CD4-positive, alpha-beta T cell (primary cell): ENCODE measurements around the gene TLK2. TPM values are rescaled to one million over a fixed set of nuclear protein-coding genes. Genes with fewer than 3 reads are reported as not detected.

Experiments
- ATAC-seq: fragments of 200-7000 bp; cut with Tn5 transposase; one replicate; pipeline ENCODE4 v1.10.0; 2022; ENCODE audit warnings: mild to moderate bottlenecking; ENCODE audit not compliant: poor library complexity
- CTCF ChIA-PET: fragments of 350-600 bp; sonication (Branson Sonifier 250); formaldehyde crosslinking; loops from one replicate; lab custom pipeline; 2021; ENCODE audit warnings: antibody characterized with exemption, inconsistent platforms; lab: Charles Lee
- POLR2A ChIA-PET: fragments of 350-600 bp; sonication (Branson Sonifier 250); formaldehyde crosslinking; loops from one replicate; lab custom pipeline; 2021; ENCODE audit warnings: antibody characterized with exemption, inconsistent platforms; lab: Charles Lee
- DNase-seq, 14 experiments: peaks; one replicate each; pipeline ENCODE4 v3.0.0-alpha.2; 2013 to 2020; ENCODE audit warnings: mixed read lengths in 2 of 14
- H3K27ac ChIP-seq, 2 donors: one replicate each; pipeline versions ENCODE4 v1.5.1 to v1.7.0; 2013; ENCODE audit warnings: low read length in 2 of 2, low read depth in 1 of 2, mild to moderate bottlenecking in 1 of 2
- H3K27me3 ChIP-seq, 2 experiments: 1 replicate in 1 of 2; 2 replicates in 1 of 2; pipeline versions ENCODE4 v1.6.1 to v1.7.0; 2013; ENCODE audit warnings: low read length in 2 of 2, control low read depth in 1 of 2, mild to moderate bottlenecking in 1 of 2, moderate library complexity in 1 of 2; ENCODE audit not compliant: insufficient read depth in 2 of 2, control insufficient read depth in 1 of 2
- H3K36me3 ChIP-seq: one replicate; pipeline ENCODE4 v1.6.1; 2013; ENCODE audit warnings: low read length, control low read depth; ENCODE audit not compliant: insufficient read depth
- H3K4me1 ChIP-seq: one replicate; pipeline ENCODE4 v1.6.1; 2013; ENCODE audit warnings: low read length, control low read depth; ENCODE audit not compliant: insufficient read depth
- H3K4me3 ChIP-seq: one replicate; pipeline ENCODE4 v1.5.1; 2013; ENCODE audit warnings: mild to moderate bottlenecking, low read length, moderate library complexity
- H3K9me3 ChIP-seq, 2 experiments: 1 replicate in 1 of 2; 2 replicates in 1 of 2; pipeline versions ENCODE4 v1.6.1 to v1.7.0; 2013; ENCODE audit warnings: low read length in 2 of 2, mild to moderate bottlenecking in 2 of 2, control low read depth in 1 of 2, moderate library complexity in 1 of 2; ENCODE audit not compliant: control insufficient read depth in 1 of 2, insufficient read depth in 1 of 2
- H3K27ac Mint-ChIP-seq: one replicate; pipeline ENCODE4 v1.8.0; 2020; ENCODE audit warnings: mixed read lengths
- H3K27me3 Mint-ChIP-seq: one replicate; pipeline ENCODE4 v1.8.0; 2021; ENCODE audit warnings: mixed read lengths
- H3K36me3 Mint-ChIP-seq: one replicate; pipeline ENCODE4 v1.8.0; 2021; ENCODE audit warnings: low read depth, mixed read lengths
- H3K4me1 Mint-ChIP-seq: one replicate; pipeline ENCODE4 v1.8.0; 2021; ENCODE audit warnings: low read depth, mixed read lengths
- H3K4me3 Mint-ChIP-seq: one replicate; pipeline ENCODE4 v1.8.0; 2020; ENCODE audit warnings: mild to moderate bottlenecking, mixed read lengths
- H3K9me3 Mint-ChIP-seq: one replicate; pipeline ENCODE4 v1.8.0; 2020; ENCODE audit warnings: mixed read lengths
- intact Hi-C, 2 experiments: fragments of 100-400 bp; cut with DNase I in 1 of 2; cut with micrococcal nuclease in 1 of 2; formaldehyde crosslinking; loops; one replicate each; pipeline versions ENCODE4 v1.15.1 to v1.9.0; 2023 to 2025; cut with DNase I, micrococcal nuclease
- total RNA-seq, 174 experiments: library from RNA in 2 of 174; stranded (reverse) in 2 of 174; gene quantifications; one replicate each; pipeline ENCODE4 v1.2.3 and lab custom pipeline; 2021 to 2026
- TF ChIP-seq, protein P1 (sequence below): fragments of 200-600 bp; IDR thresholded peaks from one replicate; pipeline ENCODE4 v1.8.0; 2022; ENCODE audit warnings: antibody characterized with exemption, mild to moderate bottlenecking

The TLK2 gene
- total RNA-seq, 2 experiments from 2014 or later, result 85.3 to 86.5 TPM

DNA sequence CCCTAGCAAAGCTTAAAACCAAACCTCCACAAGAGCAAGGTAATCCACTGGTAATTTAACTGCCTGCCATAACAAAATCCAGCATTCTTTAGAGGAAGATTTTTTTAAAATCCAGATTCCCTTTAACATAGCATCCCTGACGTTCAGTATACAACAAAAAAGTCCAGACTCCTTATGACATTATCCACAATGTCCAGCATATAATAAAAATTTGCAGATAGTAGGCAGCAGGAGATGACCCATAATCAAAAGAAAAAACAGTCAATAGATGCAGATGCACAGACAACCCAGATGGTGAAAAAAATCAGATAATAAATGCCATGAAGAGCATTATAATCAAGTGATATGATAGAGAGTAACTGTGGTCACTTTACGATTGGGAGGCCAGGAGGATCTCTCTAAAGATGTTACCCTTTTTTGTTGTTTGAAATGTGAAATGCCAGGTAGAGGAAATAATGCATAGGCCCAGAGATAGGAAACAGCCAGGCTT lies 182.0 kb downstream of the TLK2 start:
- ATAC-seq, result no peak
- Histone ChIP-seq H3K27ac (no peak overlapping the region), H3K27me3 (no peaks in the 10 kb centered on the region), H3K4me1 (no peaks in the 10 kb centered on the region), H3K4me3 (no peak overlapping the region), H3K36me3 (no peaks in the 10 kb centered on the region), H3K9me3 (peaks cover 3 to 10% of the 10 kb centered on the region in 2 experiments)
- CTCF ChIA-PET, result no interaction called here
- intact Hi-C loops, result no loop called here
- Mint-ChIP-seq H3K4me3 (no peak overlapping the region), H3K36me3 (no peaks in the 10 kb centered on the region), H3K27me3 (no peaks in the 10 kb centered on the region), H3K9me3 (peaks cover 5% of the 10 kb centered on the region), H3K4me1 (no peaks in the 10 kb centered on the region), H3K27ac (no peak overlapping the region)
- no peak for DNase-seq
- POLR2A ChIA-PET, result no interaction called here
- TF ChIP-seq, protein P1, sequence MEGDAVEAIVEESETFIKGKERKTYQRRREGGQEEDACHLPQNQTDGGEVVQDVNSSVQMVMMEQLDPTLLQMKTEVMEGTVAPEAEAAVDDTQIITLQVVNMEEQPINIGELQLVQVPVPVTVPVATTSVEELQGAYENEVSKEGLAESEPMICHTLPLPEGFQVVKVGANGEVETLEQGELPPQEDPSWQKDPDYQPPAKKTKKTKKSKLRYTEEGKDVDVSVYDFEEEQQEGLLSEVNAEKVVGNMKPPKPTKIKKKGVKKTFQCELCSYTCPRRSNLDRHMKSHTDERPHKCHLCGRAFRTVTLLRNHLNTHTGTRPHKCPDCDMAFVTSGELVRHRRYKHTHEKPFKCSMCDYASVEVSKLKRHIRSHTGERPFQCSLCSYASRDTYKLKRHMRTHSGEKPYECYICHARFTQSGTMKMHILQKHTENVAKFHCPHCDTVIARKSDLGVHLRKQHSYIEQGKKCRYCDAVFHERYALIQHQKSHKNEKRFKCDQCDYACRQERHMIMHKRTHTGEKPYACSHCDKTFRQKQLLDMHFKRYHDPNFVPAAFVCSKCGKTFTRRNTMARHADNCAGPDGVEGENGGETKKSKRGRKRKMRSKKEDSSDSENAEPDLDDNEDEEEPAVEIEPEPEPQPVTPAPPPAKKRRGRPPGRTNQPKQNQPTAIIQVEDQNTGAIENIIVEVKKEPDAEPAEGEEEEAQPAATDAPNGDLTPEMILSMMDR, result no peak

DNA sequence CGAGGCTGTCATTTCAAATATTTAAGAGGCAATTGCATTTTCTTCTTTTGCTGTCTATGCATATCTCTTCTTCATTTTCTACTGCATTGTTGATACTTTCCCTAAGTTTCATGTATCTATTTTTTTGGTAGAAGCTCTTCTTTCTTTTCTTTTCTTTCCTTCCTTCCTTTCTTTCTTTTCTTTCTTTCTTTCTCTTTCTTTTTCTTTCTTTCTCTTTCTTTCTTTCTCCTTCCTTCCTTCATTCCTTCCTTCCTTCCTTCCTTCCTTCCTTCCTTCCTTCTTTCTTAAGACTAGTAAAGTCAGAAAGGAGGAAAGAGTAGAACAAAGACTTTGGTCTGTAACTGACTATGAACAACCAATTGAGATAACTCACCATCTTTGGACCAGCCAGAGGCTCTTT lies 182.7 kb downstream of the TLK2 start:
- H3K27ac ChIP-seq, result no peak overlapping the region
- ATAC-seq (no peak), DNase-seq (no peak)
- Mint-ChIP-seq H3K4me1 (no peaks in the 10 kb centered on the region), H3K4me3 (no peak overlapping the region), H3K9me3 (peaks cover 5% of the 10 kb centered on the region), H3K27me3 (no peaks in the 10 kb centered on the region), H3K27ac (no peak overlapping the region), H3K36me3 (no peaks in the 10 kb centered on the region)
- H3K27me3 ChIP-seq, result no peaks in the 10 kb centered on the region
- H3K9me3 ChIP-seq, result peaks cover 3 to 10% of the 10 kb centered on the region in 2 experiments
- H3K4me3 ChIP-seq, result no peak overlapping the region
- TF ChIP-seq, protein P1, result no peak
- intact Hi-C loops, result no loop called here
- H3K4me1 ChIP-seq, result no peaks in the 10 kb centered on the region
- ChIA-PET POLR2A (no interaction called here), CTCF (no interaction called here)
- H3K36me3 ChIP-seq, result no peaks in the 10 kb centered on the region

DNA sequence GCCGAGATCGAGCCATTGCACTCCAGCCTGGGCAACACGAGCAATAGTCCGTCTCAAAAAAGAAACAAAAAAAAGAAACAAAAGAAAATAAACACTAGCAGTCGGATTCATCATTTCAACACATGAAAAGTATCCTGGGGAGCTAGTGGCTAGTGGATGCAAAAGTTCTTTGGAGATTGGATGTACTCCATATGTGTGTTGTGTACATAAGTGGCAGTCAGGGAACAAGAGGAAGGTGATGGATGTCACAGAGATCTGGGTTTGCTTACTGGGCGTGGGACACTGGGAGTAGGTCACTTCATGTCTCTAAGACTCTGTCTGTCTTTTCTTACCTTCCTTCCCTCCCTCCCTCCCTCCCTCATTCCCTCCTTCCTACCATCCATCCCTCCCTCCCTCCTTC lies 184.2 kb downstream of the TLK2 start:
- Mint-ChIP-seq H3K36me3 (no peaks in the 10 kb centered on the region), H3K4me1 (no peaks in the 10 kb centered on the region), H3K4me3 (no peak overlapping the region), H3K9me3 (peaks cover 5% of the 10 kb centered on the region), H3K27ac (no peak overlapping the region), H3K27me3 (no peaks in the 10 kb centered on the region)
- TF ChIP-seq, protein P1, result no peak
- Histone ChIP-seq H3K27me3 (no peaks in the 10 kb centered on the region), H3K36me3 (no peaks in the 10 kb centered on the region), H3K4me1 (no peaks in the 10 kb centered on the region), H3K27ac (no peak overlapping the region), H3K4me3 (no peak overlapping the region), H3K9me3 (peaks cover 3 to 10% of the 10 kb centered on the region in 2 experiments)
- ATAC-seq (no peak), DNase-seq (no peak)
- intact Hi-C loops, result no loop called here
- ChIA-PET CTCF (no interaction called here), POLR2A (no interaction called here)

Other genes starting within 250 kb of the TLK2 start
- not detected for gene EFCAB3, start 98.3 kb upstream of the TLK2 start, total RNA-seq
- gene METTL2A, start 54.9 kb upstream of the TLK2 start, total RNA-seq, result 1 to 10 TPM; 4.4 to 6.1 TPM
- 1 to 10 TPM; 3.8 to 5.1 TPM for gene MRC2, start 148.8 kb downstream of the TLK2 start, total RNA-seq